Activated T-helper 17 cell treated with anti-CD3 and anti-CD28 coated beads, Interleukin-2, amount 50 U/mL, for 72 hours (primary cell): ENCODE results near the gene BICRAL. TPM values are rescaled to one million over a fixed set of nuclear protein-coding genes. Genes with fewer than 3 reads are reported as not detected.
"Not testable (repeated sequence)": the region's sequence is repeated elsewhere in the genome, so short reads cannot be mapped to it uniquely, and the experiment has no call there.

Experiments
- ATAC-seq: fragments of 150-1000 bp; cut with Tn5 transposase; replicated peaks from 2 replicates; pipeline ENCODE4 v1.10.0; 2021; ENCODE audit warnings: mild to moderate bottlenecking, moderate library complexity
- H3K27ac Mint-ChIP-seq: one replicate; pipeline ENCODE4 v1.8.0; 2022; ENCODE audit warnings: mixed read lengths
- H3K27me3 Mint-ChIP-seq: one replicate; pipeline ENCODE4 v1.8.0; 2022; ENCODE audit warnings: mixed read lengths
- H3K36me3 Mint-ChIP-seq: one replicate; pipeline ENCODE4 v1.8.0; 2022; ENCODE audit warnings: low read depth, mild to moderate bottlenecking, mixed read lengths
- H3K4me1 Mint-ChIP-seq: one replicate; pipeline ENCODE4 v1.8.0; 2022; ENCODE audit warnings: mixed read lengths
- H3K4me3 Mint-ChIP-seq: one replicate; pipeline ENCODE4 v1.8.0; 2022; ENCODE audit warnings: mild to moderate bottlenecking, mixed read lengths
- H3K9me3 Mint-ChIP-seq: one replicate; pipeline ENCODE4 v1.8.0; 2022; ENCODE audit warnings: mixed read lengths
- total RNA-seq, 2 donors: library from RNA; stranded (reverse); gene quantifications; one replicate each; pipeline ENCODE4 v1.2.3, GENCODE V29; 2022

The BICRAL gene
- total RNA-seq, 2 donors from 2014 or later, result 16.7 to 19.3 TPM

- ATAC-seq, result no peak
- Mint-ChIP-seq H3K4me3 (no peak overlapping the region), H3K9me3 (no peaks in the 10 kb centered on the region), H3K27me3 (no peaks in the 10 kb centered on the region), H3K4me1 (peaks cover 25% of the 10 kb centered on the region), H3K27ac (no peak overlapping the region), H3K36me3 (peaks cover 19% of the 10 kb centered on the region)
Measured at GRCh38 chr6:42756722-42757121, 25.1 kb upstream of the BICRAL start.

DNA sequence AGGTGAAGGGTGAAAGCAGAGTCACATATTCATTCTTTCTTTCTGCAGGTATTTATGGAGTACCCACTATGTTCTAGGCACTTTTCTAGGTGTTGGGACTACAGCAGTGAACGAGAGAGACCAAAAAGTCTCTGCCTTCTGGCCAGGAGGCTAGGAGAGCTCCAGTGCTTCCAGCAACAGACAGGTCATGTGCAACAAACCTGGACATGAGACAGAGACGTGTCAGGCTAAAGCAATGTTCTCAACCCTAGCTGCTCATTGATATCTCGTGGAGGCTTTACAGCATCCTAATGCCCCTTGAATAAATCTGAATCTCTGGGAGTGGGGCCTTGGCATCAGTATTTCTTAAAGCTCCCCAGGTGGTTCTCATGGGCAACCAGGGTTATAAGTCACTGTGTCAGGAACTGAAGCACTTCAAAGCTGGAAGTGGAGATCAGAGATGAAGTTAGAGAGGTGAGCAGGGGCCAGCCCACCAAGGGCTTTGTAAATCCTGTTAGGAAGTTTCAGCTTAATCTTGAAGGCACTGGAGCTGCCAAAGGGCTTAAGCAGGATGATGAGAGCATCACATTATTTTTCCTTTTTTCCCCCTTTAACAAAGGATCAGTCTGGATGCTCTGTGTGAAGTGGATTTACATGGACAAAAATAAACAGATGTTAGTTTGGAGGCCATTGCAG is 23.0 kb upstream of the BICRAL start:
- no peak for ATAC-seq
- Mint-ChIP-seq H3K36me3 (peaks cover 19% of the 10 kb centered on the region), H3K4me3 (no peak overlapping the region), H3K27ac (peak overlapping the region; percentile 41), H3K27me3 (no peaks in the 10 kb centered on the region), H3K9me3 (no peaks in the 10 kb centered on the region), H3K4me1 (peaks cover 25% of the 10 kb centered on the region)

GRCh38 chr6:42761287-42762067 is 20.4 kb upstream of the BICRAL start:
- no peak overlapping the region for H3K27ac Mint-ChIP-seq

DNA sequence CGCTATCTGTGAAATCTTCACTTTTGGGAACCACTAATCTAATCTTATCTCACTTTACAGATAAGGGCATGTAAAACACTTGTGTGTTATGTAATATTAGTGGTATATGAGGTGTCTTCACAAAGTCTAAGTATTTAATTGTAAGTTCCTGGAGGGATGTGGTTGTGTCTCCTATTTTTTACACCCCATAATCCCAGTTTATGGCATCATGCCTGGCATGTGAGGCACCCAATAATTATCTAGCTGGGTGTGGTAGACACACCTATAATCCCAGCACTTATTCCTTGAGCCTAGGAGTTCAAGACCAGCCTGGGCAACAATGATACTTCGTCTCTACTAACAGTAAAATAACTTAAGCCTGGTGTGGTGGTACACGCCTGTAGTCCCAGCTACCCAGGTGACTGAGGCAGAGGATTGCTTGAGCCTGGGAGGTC is 19.4 kb upstream of the BICRAL start:
- Mint-ChIP-seq H3K4me1 (peaks cover 11% of the 10 kb centered on the region), H3K27me3 (no peaks in the 10 kb centered on the region), H3K4me3 (no peak overlapping the region), H3K36me3 (peaks cover 30% of the 10 kb centered on the region), H3K9me3 (no peaks in the 10 kb centered on the region), H3K27ac (no peak overlapping the region)
- no peak for ATAC-seq

More at GRCh38 chr6:42761287-42762067, 20.4 kb upstream of the BICRAL start:
- Mint-ChIP-seq H3K36me3 (peaks cover 30% of the 10 kb centered on the region), H3K4me3 (no peak overlapping the region), H3K9me3 (no peaks in the 10 kb centered on the region), H3K27me3 (no peaks in the 10 kb centered on the region), H3K4me1 (peaks cover 10% of the 10 kb centered on the region)
- ATAC-seq, result no peak

DNA sequence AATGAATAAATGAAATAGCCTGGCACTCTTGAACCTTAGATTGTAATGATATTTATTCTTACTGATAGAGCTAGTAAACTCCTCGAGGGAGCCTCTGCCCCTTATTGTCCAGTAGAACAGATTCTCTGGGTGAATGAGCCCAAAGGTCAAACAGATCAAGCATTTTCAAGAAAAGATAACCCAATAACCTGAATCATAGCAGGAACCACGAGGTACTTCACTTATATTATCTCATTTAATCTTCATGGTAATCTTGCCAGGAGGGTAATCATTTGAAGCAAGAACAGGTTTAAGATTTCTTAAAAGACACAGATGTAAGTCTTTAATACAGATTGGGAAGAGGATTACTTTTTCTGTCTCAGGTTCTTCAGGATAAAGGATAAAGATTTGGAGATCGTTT is 18.9 kb upstream of the BICRAL start:
- Mint-ChIP-seq H3K9me3 (no peaks in the 10 kb centered on the region), H3K27ac (no peak overlapping the region), H3K36me3 (peaks cover 30% of the 10 kb centered on the region), H3K4me3 (no peak overlapping the region), H3K4me1 (peaks cover 14% of the 10 kb centered on the region), H3K27me3 (no peaks in the 10 kb centered on the region)
- no peak for ATAC-seq

GRCh38 chr6:42764911-42765648 is 16.8 kb upstream of the BICRAL start:
- H3K27ac Mint-ChIP-seq, result no peak overlapping the region
- H3K27me3 Mint-ChIP-seq, result no peaks in the 10 kb centered on the region
- H3K36me3 Mint-ChIP-seq, result peaks cover 11% of the 10 kb centered on the region
- ATAC-seq, result no peak
- no peaks in the 10 kb centered on the region for H3K9me3 Mint-ChIP-seq
- H3K4me3 Mint-ChIP-seq, result no peak overlapping the region
- H3K4me1 Mint-ChIP-seq, result peaks cover 10% of the 10 kb centered on the region

- Mint-ChIP-seq H3K4me1 (peaks cover 15% of the 10 kb centered on the region), H3K9me3 (no peaks in the 10 kb centered on the region), H3K36me3 (peaks cover 11% of the 10 kb centered on the region), H3K4me3 (no peak overlapping the region), H3K27me3 (no peaks in the 10 kb centered on the region), H3K27ac (peak overlapping the region; percentile 41)
- ATAC-seq, result no peak
Measured at GRCh38 chr6:42766163-42766670, 15.6 kb upstream of the BICRAL start.

DNA sequence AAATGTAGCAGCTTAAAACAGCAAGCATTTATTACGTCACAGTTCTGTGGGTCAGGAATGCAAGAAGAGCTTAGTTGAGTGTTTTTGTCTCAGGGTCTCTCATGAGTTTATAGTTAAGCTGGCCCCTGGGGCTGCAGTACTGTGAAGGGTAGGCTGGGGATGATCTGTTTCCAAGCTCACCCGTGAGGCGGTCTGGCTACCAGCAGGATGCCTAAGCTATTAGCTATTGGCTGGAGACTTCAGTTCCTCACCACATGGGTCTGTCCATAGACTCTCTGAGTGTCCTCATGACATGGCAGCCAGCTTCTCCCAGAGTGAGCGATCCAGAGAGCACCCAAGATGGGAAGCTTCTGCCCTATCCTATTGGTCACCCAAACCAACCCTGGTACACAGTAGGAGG is 12.8 kb upstream of the BICRAL start:
- H3K9me3 Mint-ChIP-seq, result no peaks in the 10 kb centered on the region
- H3K36me3 Mint-ChIP-seq, result peaks cover 11% of the 10 kb centered on the region
- H3K27me3 Mint-ChIP-seq, result no peaks in the 10 kb centered on the region
- H3K27ac Mint-ChIP-seq, result no peak overlapping the region
- no peak for ATAC-seq
- H3K4me3 Mint-ChIP-seq, result no peak overlapping the region
- peaks cover 33% of the 10 kb centered on the region for H3K4me1 Mint-ChIP-seq

DNA sequence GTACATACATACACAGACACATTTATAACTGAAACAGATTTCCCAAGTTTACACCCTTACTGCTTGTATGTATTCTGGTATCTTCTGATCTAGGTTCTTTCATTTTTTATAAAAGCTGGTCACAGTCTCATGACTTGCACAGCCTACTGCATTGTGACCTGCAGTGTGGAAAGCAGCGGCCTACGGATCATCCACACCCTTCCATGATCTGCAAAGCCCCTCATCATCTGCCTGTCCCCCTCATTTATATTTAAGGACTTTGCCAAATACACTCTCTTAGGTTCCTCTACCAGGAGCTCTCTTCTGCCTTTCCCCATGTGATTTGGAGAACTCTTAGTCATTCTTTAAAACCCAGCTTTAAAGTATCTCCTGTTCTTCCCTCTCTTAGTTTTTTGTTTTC is 12.0 kb upstream of the BICRAL start:
- no peak for ATAC-seq

GRCh38 chr6:42771741-42772100 is 10.1 kb upstream of the BICRAL start:
- Mint-ChIP-seq H3K36me3 (no peaks in the 10 kb centered on the region), H3K4me1 (peaks cover 47% of the 10 kb centered on the region), H3K4me3 (peak overlapping the region; percentile 82), H3K27me3 (no peaks in the 10 kb centered on the region), H3K27ac (peak overlapping the region; percentile 99), H3K9me3 (no peaks in the 10 kb centered on the region)
- no peak for ATAC-seq

More for the DNA sequence above, 12.0 kb upstream of the BICRAL start:
- Mint-ChIP-seq H3K36me3 (peaks cover 11% of the 10 kb centered on the region), H3K9me3 (no peaks in the 10 kb centered on the region), H3K27ac (peak overlapping the region; percentile 47), H3K27me3 (no peaks in the 10 kb centered on the region), H3K4me3 (no peak overlapping the region), H3K4me1 (peaks cover 40% of the 10 kb centered on the region)

DNA sequence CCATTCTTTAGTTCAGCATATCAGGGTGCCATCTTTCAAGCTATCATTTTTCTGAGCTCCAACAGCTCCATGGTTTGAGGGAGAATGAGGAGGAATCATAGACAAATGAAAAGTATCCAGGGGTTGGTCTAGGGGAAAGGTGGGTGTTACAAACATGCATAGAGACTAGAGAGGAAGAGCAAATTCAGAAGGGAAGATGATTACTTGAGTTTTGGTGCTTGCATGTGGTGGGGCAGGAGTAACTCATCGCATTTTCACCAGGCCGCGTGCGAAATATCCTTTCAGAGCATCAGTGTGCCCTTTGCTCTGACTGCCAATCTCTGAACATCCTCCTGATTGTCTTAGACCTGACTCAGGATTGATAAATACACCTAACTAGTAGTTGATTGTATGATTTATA is 7.7 kb upstream of the BICRAL start:
- H3K4me3 Mint-ChIP-seq, result peak overlapping the region; percentile 81
- ATAC-seq, result peak; percentile 45

GRCh38 chr6:42774821-42775487 is 6.9 kb upstream of the BICRAL start:
- not testable (repeated sequence) for H3K9me3 Mint-ChIP-seq, H3K36me3 Mint-ChIP-seq, H3K27me3 Mint-ChIP-seq
- H3K4me1 Mint-ChIP-seq, result peaks cover 47% of the 10 kb centered on the region
- ATAC-seq, result peak; percentile 73
- peak overlapping the region; percentile 91 for H3K27ac Mint-ChIP-seq
- H3K4me3 Mint-ChIP-seq, result peak overlapping the region; percentile 81

More for the DNA sequence above, 7.7 kb upstream of the BICRAL start:
- Mint-ChIP-seq H3K9me3 (no peaks in the 10 kb centered on the region), H3K4me1 (peaks cover 51% of the 10 kb centered on the region), H3K27me3 (no peaks in the 10 kb centered on the region), H3K36me3 (no peaks in the 10 kb centered on the region), H3K27ac (peak overlapping the region; percentile 91)

GRCh38 chr6:42777126-42777822 is 4.6 kb upstream of the BICRAL start:
- Mint-ChIP-seq H3K9me3 (no peaks in the 10 kb centered on the region), H3K36me3 (peaks cover 11% of the 10 kb centered on the region), H3K4me1 (peaks cover 40% of the 10 kb centered on the region), H3K4me3 (peak overlapping the region; percentile 43), H3K27me3 (no peaks in the 10 kb centered on the region), H3K27ac (peak overlapping the region; percentile 37)
- peak; percentile 9 for ATAC-seq
